ENCODE measurements around the gene DLGAP1. TPM values are rescaled to one million over a fixed set of nuclear protein-coding genes. Genes with fewer than 3 reads are reported as not detected.
"Not testable (repeated sequence)": the region's sequence is repeated elsewhere in the genome, so short reads cannot be mapped to it uniquely, and the experiment has no call there.

The DLGAP1 gene
- total RNA-seq, 1 experiment from 2014 or later, result not detected

GRCh38 chr18:3709205-3709604 lies 745.9 kb downstream of the DLGAP1 start:
- H3K4me1 Mint-ChIP-seq (ENCODE audit: insufficient read depth, unreplicated experiment), result peaks cover 8% of the 10 kb centered on the region
- no peak overlapping the region for H3K27ac Mint-ChIP-seq (ENCODE audit: low read depth, unreplicated experiment)
- intact Hi-C loops (cut with micrococcal nuclease), result no loop called here
- H3K9me3 Mint-ChIP-seq (ENCODE audit: unreplicated experiment), result no peaks in the 10 kb centered on the region
- no peaks in the 10 kb centered on the region for H3K27me3 Mint-ChIP-seq (ENCODE audit: insufficient read depth, unreplicated experiment)
- no peak overlapping the region for H3K4me3 Mint-ChIP-seq (ENCODE audit: unreplicated experiment)
- ChIA-PET POLR2A (no interaction called here), CTCF (interaction anchor here (0.6 to 3.4 kb wide), 4 partner anchors 9 to 297 kb away, joined by 3 to 16 read pairs (median 4); no protein-coding TSS in a partner anchor)
- no peak for TF ChIP-seq CTCF (IDR thresholded peaks at IDR 0.05; ENCODE audit: unreplicated experiment)
- H3K36me3 Mint-ChIP-seq (ENCODE audit: insufficient read depth, unreplicated experiment), result no peaks in the 10 kb centered on the region
- DNase-seq (ENCODE audit: unreplicated experiment), result no peak
- no TSS peak for BruUV-seq (replicated peaks)

- DNase-seq (ENCODE audit: unreplicated experiment), result no peak
- ChIA-PET CTCF (interaction anchor here (0.6 to 9.1 kb wide), 5 partner anchors 86 to 1348 kb away, joined by 3 to 99 read pairs (median 4); no protein-coding TSS in a partner anchor), POLR2A (interaction anchor here (0.7 kb wide), 1 partner anchor 391 kb away, joined by 3 read pairs; no protein-coding TSS in a partner anchor)
- no peak for TF ChIP-seq CTCF (IDR thresholded peaks at IDR 0.05; ENCODE audit: unreplicated experiment)
- Mint-ChIP-seq H3K27ac (ENCODE audit: low read depth, unreplicated experiment) (no peak overlapping the region), H3K36me3 (ENCODE audit: insufficient read depth, unreplicated experiment) (no peaks in the 10 kb centered on the region), H3K4me3 (ENCODE audit: unreplicated experiment) (no peak overlapping the region), H3K27me3 (ENCODE audit: insufficient read depth, unreplicated experiment) (no peaks in the 10 kb centered on the region), H3K9me3 (ENCODE audit: unreplicated experiment) (no peaks in the 10 kb centered on the region), H3K4me1 (ENCODE audit: insufficient read depth, unreplicated experiment) (peaks cover 17% of the 10 kb centered on the region)
- intact Hi-C loops (cut with micrococcal nuclease), result no loop called here
- no TSS peak for BruUV-seq (replicated peaks)
Measured at GRCh38 chr18:3706279-3707097, 748.6 kb downstream of the DLGAP1 start.

- no peak for DNase-seq (ENCODE audit: unreplicated experiment)
- ChIA-PET CTCF (interaction anchor here (0.5 to 9.1 kb wide), 23 partner anchors 10 to 423 kb away, joined by 3 to 99 read pairs (median 3); no protein-coding TSS in a partner anchor), POLR2A (interaction anchor here (0.7 kb wide), 1 partner anchor 165 kb away, joined by 3 read pairs; no protein-coding TSS in a partner anchor)
- H3K4me1 Mint-ChIP-seq (ENCODE audit: insufficient read depth, unreplicated experiment), result peaks cover 9% of the 10 kb centered on the region
- no peak overlapping the region for H3K27ac Mint-ChIP-seq (ENCODE audit: low read depth, unreplicated experiment)
- no peaks in the 10 kb centered on the region for H3K27me3 Mint-ChIP-seq (ENCODE audit: insufficient read depth, unreplicated experiment)
- no peak for TF ChIP-seq CTCF (IDR thresholded peaks at IDR 0.05; ENCODE audit: unreplicated experiment)
- BruUV-seq (replicated peaks), result no TSS peak
- no peaks in the 10 kb centered on the region for H3K36me3 Mint-ChIP-seq (ENCODE audit: insufficient read depth, unreplicated experiment)
- intact Hi-C loops (cut with micrococcal nuclease), result no loop called here
- no peak overlapping the region for H3K4me3 Mint-ChIP-seq (ENCODE audit: unreplicated experiment)
- H3K9me3 Mint-ChIP-seq (ENCODE audit: unreplicated experiment), result no peaks in the 10 kb centered on the region
Measured at GRCh38 chr18:3704556-3705344, 750.4 kb downstream of the DLGAP1 start.

- Mint-ChIP-seq H3K4me1 (ENCODE audit: insufficient read depth, unreplicated experiment) (peaks cover 9% of the 10 kb centered on the region), H3K4me3 (ENCODE audit: unreplicated experiment) (no peak overlapping the region), H3K36me3 (ENCODE audit: insufficient read depth, unreplicated experiment) (no peaks in the 10 kb centered on the region), H3K9me3 (ENCODE audit: unreplicated experiment) (peaks cover 3% of the 10 kb centered on the region), H3K27me3 (ENCODE audit: insufficient read depth, unreplicated experiment) (no peaks in the 10 kb centered on the region), H3K27ac (ENCODE audit: low read depth, unreplicated experiment) (no peak overlapping the region)
- BruUV-seq (replicated peaks), result no TSS peak
- ChIA-PET CTCF (interaction anchor here (0.5 to 9.1 kb wide), 24 partner anchors 9 to 610 kb away, joined by 3 to 99 read pairs (median 3); no protein-coding TSS in a partner anchor), POLR2A (interaction anchor here (0.6 kb wide), 1 partner anchor 108 kb away, joined by 4 read pairs; no protein-coding TSS in a partner anchor)
- peak; percentile 61 for TF ChIP-seq CTCF (IDR thresholded peaks at IDR 0.05; ENCODE audit: unreplicated experiment)
- intact Hi-C loops (cut with micrococcal nuclease), result loop anchor here (1.0 kb wide), 3 partner anchors 68 to 295 kb away; no protein-coding TSS in a partner anchor
- peak; percentile 66 for DNase-seq (ENCODE audit: unreplicated experiment)
Measured at GRCh38 chr18:3703732-3704176, 751.4 kb downstream of the DLGAP1 start.

- intact Hi-C loops (cut with micrococcal nuclease); H3K27ac Mint-ChIP-seq (ENCODE audit: low read depth, unreplicated experiment): not testable (repeated sequence)
- POLR2A ChIA-PET, result interaction anchor here (0.5 kb wide), 1 partner anchor 13 kb away, joined by 3 read pairs; no protein-coding TSS in a partner anchor
Measured at GRCh38 chr18:3699707-3700567, 755.2 kb downstream of the DLGAP1 start.

More at GRCh38 chr18:3699707-3700567, 755.2 kb downstream of the DLGAP1 start:
- CTCF ChIA-PET, result interaction anchor here (0.5 to 9.1 kb wide), 11 partner anchors 9 to 363 kb away, joined by 3 to 99 read pairs (median 5); no protein-coding TSS in a partner anchor
- not testable (repeated sequence) for H3K4me3 Mint-ChIP-seq (ENCODE audit: unreplicated experiment); H3K36me3 Mint-ChIP-seq (ENCODE audit: insufficient read depth, unreplicated experiment); H3K9me3 Mint-ChIP-seq (ENCODE audit: unreplicated experiment); DNase-seq (ENCODE audit: unreplicated experiment); BruUV-seq (replicated peaks); H3K27me3 Mint-ChIP-seq (ENCODE audit: insufficient read depth, unreplicated experiment); H3K4me1 Mint-ChIP-seq (ENCODE audit: insufficient read depth, unreplicated experiment)
